SK-N-SH treated with all-trans-retinoic acid at 6 μM for 48 hours (cell line): ENCODE data around the gene ZYG11A.

Experiments
- ATAC-seq: fragments of 200-7000 bp; cut with Tn5 transposase; 3 replicates; pipeline ENCODE4 v1.9.1; 2020; ENCODE audit warnings: mild to moderate bottlenecking, moderate library complexity
- ARNTL ChIP-seq: fragments of 450-650 bp; formaldehyde crosslinking; IDR thresholded peaks from 2 replicates; pipeline ENCODE4 v1.5.0; 2020; ENCODE audit warnings: low read depth, mild to moderate bottlenecking, moderate library complexity, borderline replicate concordance
- BACH2 ChIP-seq: fragments of 250-450 bp; sonication (Bioruptor Pico); IDR thresholded peaks from 2 replicates; pipeline ENCODE4 v1.9.0; 2021; ENCODE audit warnings: mild to moderate bottlenecking, borderline replicate concordance
- CSDC2 ChIP-seq: fragments of 250-450 bp; sonication (Bioruptor Pico); IDR thresholded peaks from 2 replicates; pipeline ENCODE4 v1.5.0; 2020; ENCODE audit warnings: mild to moderate bottlenecking, moderate library complexity
- ESRRG ChIP-seq: fragments of 250-450 bp; sonication (Bioruptor Pico); IDR thresholded peaks from 2 replicates; pipeline ENCODE4 v1.6.1; 2021; ENCODE audit warnings: mild to moderate bottlenecking
- GLIS3 ChIP-seq: fragments of 250-450 bp; sonication (Bioruptor Pico); IDR thresholded peaks from 2 replicates; pipeline ENCODE4 v1.5.0; 2020; ENCODE audit warnings: mild to moderate bottlenecking, moderate library complexity
- ISL1 ChIP-seq: fragments of 250-450 bp; sonication (Bioruptor Pico); IDR thresholded peaks from 2 replicates; pipeline ENCODE4 v2.1.2; 2022; ENCODE audit warnings: mild to moderate bottlenecking, moderate library complexity
- OSR1 ChIP-seq: fragments of 250-450 bp; sonication (Bioruptor Pico); IDR thresholded peaks from 2 replicates; pipeline ENCODE4 v1.8.0; 2022; ENCODE audit warnings: moderate library complexity, mild to moderate bottlenecking, inconsistent platforms
- PPARA ChIP-seq: fragments of 250-450 bp; sonication (Bioruptor Pico); IDR thresholded peaks from 2 replicates; pipeline ENCODE4 v1.5.0; 2020; ENCODE audit warnings: mild to moderate bottlenecking, borderline replicate concordance
- RARB ChIP-seq: fragments of 250-450 bp; sonication (Bioruptor Pico); IDR thresholded peaks from 2 replicates; pipeline ENCODE4 v1.8.0; 2021; ENCODE audit warnings: mild to moderate bottlenecking, moderate library complexity
- SNAI2 ChIP-seq: fragments of 250-450 bp; sonication (Bioruptor Pico); IDR thresholded peaks from 2 replicates; pipeline ENCODE4 v1.5.0; 2020; ENCODE audit warnings: mild to moderate bottlenecking, moderate library complexity
- TCF4 ChIP-seq: fragments of 250-450 bp; sonication (Bioruptor Pico); IDR thresholded peaks from 2 replicates; pipeline ENCODE4 v1.8.0; 2021; ENCODE audit warnings: mild to moderate bottlenecking, moderate library complexity, borderline replicate concordance
- ZC3H10 ChIP-seq: fragments of 250-450 bp; sonication (Bioruptor Pico); IDR thresholded peaks from 2 replicates; pipeline ENCODE4 v1.5.1; 2021; ENCODE audit warnings: mild to moderate bottlenecking, moderate library complexity
- ZFP3 ChIP-seq: fragments of 250-450 bp; sonication (Bioruptor Pico); IDR thresholded peaks from 2 replicates; pipeline ENCODE4 v1.5.0; 2020; ENCODE audit warnings: mild to moderate bottlenecking, moderate library complexity
- ZFP30 ChIP-seq: fragments of 450-650 bp; formaldehyde crosslinking; IDR thresholded peaks from 2 replicates; pipeline ENCODE4 v1.5.0; 2022; ENCODE audit warnings: mild to moderate bottlenecking, moderate library complexity
- ZNF565 ChIP-seq: fragments of 450-650 bp; formaldehyde crosslinking; conservative IDR thresholded peaks from 2 replicates; pipeline ENCODE4 v1.5.0; 2020; ENCODE audit warnings: low read depth, mild to moderate bottlenecking, moderate library complexity
- ZNF70 ChIP-seq: fragments of 450-650 bp; formaldehyde crosslinking; IDR thresholded peaks from 2 replicates; pipeline ENCODE4 v1.5.0; 2020; ENCODE audit warnings: mild to moderate bottlenecking, moderate library complexity
- ZNF8 ChIP-seq: fragments of 450-650 bp; formaldehyde crosslinking; IDR thresholded peaks from 2 replicates; pipeline ENCODE4 v1.5.0; 2020; ENCODE audit warnings: mild to moderate bottlenecking, moderate library complexity
- TF ChIP-seq, protein P1 (sequence below): fragments of 250-450 bp; sonication (Bioruptor Pico); IDR thresholded peaks from 2 replicates; pipeline ENCODE4 v1.8.0; 2020; ENCODE audit warnings: mild to moderate bottlenecking, moderate library complexity, borderline replicate concordance
- TF ChIP-seq, protein P2 (sequence below): fragments of 250-450 bp; sonication (Bioruptor Pico); IDR thresholded peaks from 2 replicates; pipeline ENCODE4 v1.8.0; 2021; ENCODE audit warnings: low read depth, mild to moderate bottlenecking, moderate library complexity, borderline replicate concordance
- TF ChIP-seq, protein P3 (sequence below): fragments of 250-450 bp; sonication (Bioruptor Pico); IDR thresholded peaks from 2 replicates; pipeline ENCODE4 v1.5.0; 2020; ENCODE audit warnings: mild to moderate bottlenecking, moderate library complexity
- TF ChIP-seq, protein P4 (sequence below): fragments of 250-450 bp; sonication (Bioruptor Pico); IDR thresholded peaks from 2 replicates; pipeline ENCODE4 v1.5.1; 2021; ENCODE audit warnings: mild to moderate bottlenecking, moderate library complexity

Gene ZYG11A

DNA sequence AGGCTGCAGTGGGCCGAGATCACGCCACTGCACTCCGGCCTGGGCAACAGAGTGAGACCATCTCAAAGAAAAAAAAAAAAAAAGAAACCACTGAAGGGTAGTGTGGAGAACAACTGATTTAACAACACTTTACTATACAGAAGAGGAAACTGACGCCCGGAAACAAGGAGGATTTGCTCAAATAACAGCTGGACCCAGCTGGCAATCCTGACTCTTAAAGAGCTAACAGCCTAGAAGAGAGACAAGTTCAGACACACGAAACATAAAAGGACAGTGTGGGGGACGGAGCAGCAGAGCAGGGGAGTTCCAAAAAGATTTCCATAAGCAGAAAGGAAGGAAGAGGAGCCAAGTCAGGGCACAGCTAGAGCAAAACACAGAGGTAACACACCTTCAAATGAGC is 74.6 kb downstream of the ZYG11A start:
- no peak for TF ChIP-seq ESRRG (CRISPR knock-in tag)
- TF ChIP-seq BACH2, result no peak
- TF ChIP-seq GLIS3 (CRISPR knock-in tag), result no peak
- no peak for TF ChIP-seq PPARA (CRISPR knock-in tag)
- no peak for TF ChIP-seq ZNF565 (CRISPR knock-in tag)
- no peak for ATAC-seq

DNA sequence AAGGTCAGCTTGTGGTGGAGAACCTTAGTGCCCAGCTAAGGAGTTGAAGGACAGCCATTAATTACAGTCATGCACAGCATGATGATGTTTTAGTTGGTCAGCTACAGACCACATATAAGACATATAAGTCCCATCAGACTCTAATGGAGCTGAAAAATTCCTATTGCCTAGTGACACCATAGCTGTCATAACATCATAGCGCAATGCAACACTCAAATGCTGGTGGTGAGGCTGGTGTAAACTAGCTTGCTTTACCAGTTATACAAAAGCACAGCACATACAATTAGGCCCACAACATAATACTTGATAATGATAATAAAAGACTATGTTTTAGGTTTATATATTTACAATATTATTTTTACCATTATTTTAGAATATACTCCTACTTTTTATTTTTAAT is 75.0 kb downstream of the ZYG11A start:
- TF ChIP-seq OSR1 (no peak), GLIS3 (CRISPR knock-in tag) (no peak), RARB (no peak), ZNF8 (CRISPR knock-in tag) (no peak), ZNF70 (no peak), ZFP3 (no peak), ZC3H10 (CRISPR knock-in tag) (no peak), CSDC2 (CRISPR knock-in tag) (no peak), ARNTL (no peak)
- TF ChIP-seq, protein P1, sequence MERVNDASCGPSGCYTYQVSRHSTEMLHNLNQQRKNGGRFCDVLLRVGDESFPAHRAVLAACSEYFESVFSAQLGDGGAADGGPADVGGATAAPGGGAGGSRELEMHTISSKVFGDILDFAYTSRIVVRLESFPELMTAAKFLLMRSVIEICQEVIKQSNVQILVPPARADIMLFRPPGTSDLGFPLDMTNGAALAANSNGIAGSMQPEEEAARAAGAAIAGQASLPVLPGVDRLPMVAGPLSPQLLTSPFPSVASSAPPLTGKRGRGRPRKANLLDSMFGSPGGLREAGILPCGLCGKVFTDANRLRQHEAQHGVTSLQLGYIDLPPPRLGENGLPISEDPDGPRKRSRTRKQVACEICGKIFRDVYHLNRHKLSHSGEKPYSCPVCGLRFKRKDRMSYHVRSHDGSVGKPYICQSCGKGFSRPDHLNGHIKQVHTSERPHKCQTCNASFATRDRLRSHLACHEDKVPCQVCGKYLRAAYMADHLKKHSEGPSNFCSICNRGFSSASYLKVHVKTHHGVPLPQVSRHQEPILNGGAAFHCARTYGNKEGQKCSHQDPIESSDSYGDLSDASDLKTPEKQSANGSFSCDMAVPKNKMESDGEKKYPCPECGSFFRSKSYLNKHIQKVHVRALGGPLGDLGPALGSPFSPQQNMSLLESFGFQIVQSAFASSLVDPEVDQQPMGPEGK (CRISPR knock-in tag), result no peak
- TF ChIP-seq, protein P2, sequence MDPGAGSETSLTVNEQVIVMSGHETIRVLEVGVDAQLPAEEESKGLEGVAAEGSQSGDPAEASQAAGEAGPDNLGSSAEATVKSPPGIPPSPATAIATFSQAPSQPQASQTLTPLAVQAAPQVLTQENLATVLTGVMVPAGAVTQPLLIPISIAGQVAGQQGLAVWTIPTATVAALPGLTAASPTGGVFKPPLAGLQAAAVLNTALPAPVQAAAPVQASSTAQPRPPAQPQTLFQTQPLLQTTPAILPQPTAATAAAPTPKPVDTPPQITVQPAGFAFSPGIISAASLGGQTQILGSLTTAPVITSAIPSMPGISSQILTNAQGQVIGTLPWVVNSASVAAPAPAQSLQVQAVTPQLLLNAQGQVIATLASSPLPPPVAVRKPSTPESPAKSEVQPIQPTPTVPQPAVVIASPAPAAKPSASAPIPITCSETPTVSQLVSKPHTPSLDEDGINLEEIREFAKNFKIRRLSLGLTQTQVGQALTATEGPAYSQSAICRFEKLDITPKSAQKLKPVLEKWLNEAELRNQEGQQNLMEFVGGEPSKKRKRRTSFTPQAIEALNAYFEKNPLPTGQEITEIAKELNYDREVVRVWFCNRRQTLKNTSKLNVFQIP (CRISPR knock-in tag), result no peak
- TF ChIP-seq, all 23 proteins: peak for 0
- no peak for ATAC-seq

DNA sequence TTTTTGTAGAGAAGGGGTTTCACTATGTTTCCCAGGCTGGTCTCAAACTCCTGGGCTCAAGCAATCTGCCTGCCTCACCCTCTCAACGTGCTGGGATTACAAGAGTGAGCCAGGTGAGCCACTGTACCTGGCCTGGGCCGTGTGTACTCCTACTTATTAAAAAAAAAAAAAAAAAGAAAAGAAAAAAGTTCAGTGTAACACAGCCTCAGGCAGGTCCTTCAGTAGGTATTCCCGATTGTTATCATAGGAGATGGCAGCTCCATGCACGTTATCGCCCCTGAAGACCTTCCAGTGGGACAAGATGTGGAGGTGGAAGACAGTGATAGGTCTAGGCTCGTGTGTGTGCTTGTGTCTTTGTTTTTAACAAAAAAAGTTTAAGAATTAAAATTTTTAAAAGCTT is 75.6 kb downstream of the ZYG11A start:
- no peak for ATAC-seq
- TF ChIP-seq CSDC2 (CRISPR knock-in tag), result no peak
- TF ChIP-seq, protein P1 (CRISPR knock-in tag), result no peak
- no peak for TF ChIP-seq PPARA (CRISPR knock-in tag)
- no peak for TF ChIP-seq TCF4 (CRISPR knock-in tag)
- TF ChIP-seq RARB, result no peak
- TF ChIP-seq, protein P3, sequence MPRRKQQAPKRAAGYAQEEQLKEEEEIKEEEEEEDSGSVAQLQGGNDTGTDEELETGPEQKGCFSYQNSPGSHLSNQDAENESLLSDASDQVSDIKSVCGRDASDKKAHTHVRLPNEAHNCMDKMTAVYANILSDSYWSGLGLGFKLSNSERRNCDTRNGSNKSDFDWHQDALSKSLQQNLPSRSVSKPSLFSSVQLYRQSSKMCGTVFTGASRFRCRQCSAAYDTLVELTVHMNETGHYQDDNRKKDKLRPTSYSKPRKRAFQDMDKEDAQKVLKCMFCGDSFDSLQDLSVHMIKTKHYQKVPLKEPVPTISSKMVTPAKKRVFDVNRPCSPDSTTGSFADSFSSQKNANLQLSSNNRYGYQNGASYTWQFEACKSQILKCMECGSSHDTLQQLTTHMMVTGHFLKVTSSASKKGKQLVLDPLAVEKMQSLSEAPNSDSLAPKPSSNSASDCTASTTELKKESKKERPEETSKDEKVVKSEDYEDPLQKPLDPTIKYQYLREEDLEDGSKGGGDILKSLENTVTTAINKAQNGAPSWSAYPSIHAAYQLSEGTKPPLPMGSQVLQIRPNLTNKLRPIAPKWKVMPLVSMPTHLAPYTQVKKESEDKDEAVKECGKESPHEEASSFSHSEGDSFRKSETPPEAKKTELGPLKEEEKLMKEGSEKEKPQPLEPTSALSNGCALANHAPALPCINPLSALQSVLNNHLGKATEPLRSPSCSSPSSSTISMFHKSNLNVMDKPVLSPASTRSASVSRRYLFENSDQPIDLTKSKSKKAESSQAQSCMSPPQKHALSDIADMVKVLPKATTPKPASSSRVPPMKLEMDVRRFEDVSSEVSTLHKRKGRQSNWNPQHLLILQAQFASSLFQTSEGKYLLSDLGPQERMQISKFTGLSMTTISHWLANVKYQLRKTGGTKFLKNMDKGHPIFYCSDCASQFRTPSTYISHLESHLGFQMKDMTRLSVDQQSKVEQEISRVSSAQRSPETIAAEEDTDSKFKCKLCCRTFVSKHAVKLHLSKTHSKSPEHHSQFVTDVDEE (CRISPR knock-in tag), result no peak
- no peak for TF ChIP-seq ZNF565 (CRISPR knock-in tag)
- TF ChIP-seq, protein P4, sequence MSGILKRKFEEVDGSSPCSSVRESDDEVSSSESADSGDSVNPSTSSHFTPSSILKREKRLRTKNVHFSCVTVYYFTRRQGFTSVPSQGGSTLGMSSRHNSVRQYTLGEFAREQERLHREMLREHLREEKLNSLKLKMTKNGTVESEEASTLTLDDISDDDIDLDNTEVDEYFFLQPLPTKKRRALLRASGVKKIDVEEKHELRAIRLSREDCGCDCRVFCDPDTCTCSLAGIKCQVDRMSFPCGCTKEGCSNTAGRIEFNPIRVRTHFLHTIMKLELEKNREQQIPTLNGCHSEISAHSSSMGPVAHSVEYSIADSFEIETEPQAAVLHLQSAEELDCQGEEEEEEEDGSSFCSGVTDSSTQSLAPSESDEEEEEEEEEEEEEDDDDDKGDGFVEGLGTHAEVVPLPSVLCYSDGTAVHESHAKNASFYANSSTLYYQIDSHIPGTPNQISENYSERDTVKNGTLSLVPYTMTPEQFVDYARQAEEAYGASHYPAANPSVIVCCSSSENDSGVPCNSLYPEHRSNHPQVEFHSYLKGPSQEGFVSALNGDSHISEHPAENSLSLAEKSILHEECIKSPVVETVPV (CRISPR knock-in tag), result no peak
- TF ChIP-seq ZNF8 (CRISPR knock-in tag), result no peak
- TF ChIP-seq ZFP30 (CRISPR knock-in tag), result no peak
- TF ChIP-seq, protein P2 (CRISPR knock-in tag), result no peak
- TF ChIP-seq ZNF70, result no peak
- TF ChIP-seq ZC3H10 (CRISPR knock-in tag), result no peak
- TF ChIP-seq ZFP3, result no peak
- no peak for TF ChIP-seq SNAI2 (CRISPR knock-in tag)
- no peak for TF ChIP-seq ARNTL
- no peak for TF ChIP-seq BACH2
- TF ChIP-seq ISL1 (CRISPR knock-in tag), result no peak
- TF ChIP-seq, all 23 proteins: peak for 0
